RPMI7951 (cell line): ENCODE measurements around the gene RAB10. TPM values are rescaled to one million over a fixed set of nuclear protein-coding genes. Genes with fewer than 3 reads are reported as not detected.
A peak's percentile ranks its signal among the peaks of the same experiment; 100 is the strongest.
"Not testable (repeated sequence)": the region's sequence is repeated elsewhere in the genome, so short reads cannot be mapped to it uniquely, and the experiment has no call there.

Experiments
- DNase-seq: peaks from one replicate; pipeline ENCODE4 v3.0.0-alpha.2; 2012; ENCODE audit warnings: low read depth
- total RNA-seq: library from RNA; depleted of rRNA; stranded (reverse); fragments of >200 nt; shearing (Covaris generic); gene quantifications from 2 replicates; pipeline ENCODE4 v1.2.3, GENCODE V29; 2014

RAB10 gene
- total RNA-seq, 1 experiment from 2014 or later: 138 TPM

GRCh38 chr2:26088931-26089330, 55.0 kb downstream of the RAB10 start:
- DNase-seq: not testable (repeated sequence)

- no peak for DNase-seq
Measured at GRCh38 chr2:26089337-26089736, 55.5 kb downstream of the RAB10 start.

- DNase-seq: no peak
Measured at GRCh38 chr2:26095758-26096157, 61.9 kb downstream of the RAB10 start.

GRCh38 chr2:26099933-26100332, 66.0 kb downstream of the RAB10 start:
- DNase-seq: no peak

- DNase-seq: no peak
Measured at GRCh38 chr2:26100384-26100783, 66.5 kb downstream of the RAB10 start.

- no peak for DNase-seq
Measured at GRCh38 chr2:26103752-26104151, 69.9 kb downstream of the RAB10 start.

GRCh38 chr2:26108701-26109100, 74.8 kb downstream of the RAB10 start:
- not testable (repeated sequence) for DNase-seq

GRCh38 chr2:26112201-26112600, 78.3 kb downstream of the RAB10 start:
- DNase-seq: no peak

- no peak for DNase-seq
Measured at GRCh38 chr2:26114151-26114550, 80.3 kb downstream of the RAB10 start.

- DNase-seq: no peak
Measured at GRCh38 chr2:26118682-26119081, 84.8 kb downstream of the RAB10 start.

- DNase-seq: no peak
Measured at GRCh38 chr2:26119521-26119920, 85.6 kb downstream of the RAB10 start.

GRCh38 chr2:26122630-26123029, 88.7 kb downstream of the RAB10 start:
- no peak for DNase-seq

- DNase-seq: no peak
Measured at GRCh38 chr2:26123426-26123825, 89.5 kb downstream of the RAB10 start.

GRCh38 chr2:26126074-26126473, 92.2 kb downstream of the RAB10 start:
- no peak for DNase-seq

GRCh38 chr2:26128176-26128575, 94.3 kb downstream of the RAB10 start:
- DNase-seq: no peak

GRCh38 chr2:26130763-26131162, 96.9 kb downstream of the RAB10 start:
- no peak for DNase-seq

- DNase-seq: no peak
Measured at GRCh38 chr2:26136451-26136850, 102.6 kb downstream of the RAB10 start.

GRCh38 chr2:26139269-26140183, 105.6 kb downstream of the RAB10 start:
- DNase-seq: no peak

- no peak for DNase-seq
Measured at GRCh38 chr2:26141145-26141769, 107.4 kb downstream of the RAB10 start.

- DNase-seq: no peak
Measured at GRCh38 chr2:26144031-26144430, 110.1 kb downstream of the RAB10 start.

- peak; percentile 67 for DNase-seq
Measured at GRCh38 chr2:26144953-26145680, 111.2 kb downstream of the RAB10 start.

- DNase-seq: no peak
Measured at GRCh38 chr2:26148501-26148900, 114.6 kb downstream of the RAB10 start.
